HepG2 (cell line): ENCODE results near the gene HMG20B. TPM values are rescaled to one million over a fixed set of nuclear protein-coding genes. Genes with fewer than 3 reads are reported as not detected.
A peak's percentile ranks its signal among the peaks of the same experiment; 100 is the strongest.

Experiments
- CEBPB ChIP-seq: IDR thresholded peaks from 2 replicates; pipeline ENCODE4 v1.6.1; 2011; ENCODE audit warnings: low read depth, low read length, improper control_type of control experiment, borderline replicate concordance
- KLF16 ChIP-seq, 2 experiments: sonication (generic) in 1 of 2; formaldehyde crosslinking in 1 of 2; IDR thresholded peaks; 2 replicates each; pipeline versions ENCODE4 v1.6.1 to v1.8.0; 2016 to 2023; ENCODE audit warnings: missing genetic modification reagents in 2 of 2, missing compliant biosample characterization in 1 of 2
- STAG1 ChIP-seq: sonication (generic); formaldehyde crosslinking; IDR thresholded peaks from 2 replicates; pipeline ENCODE4 v1.4.0; 2020; ENCODE audit warnings: missing genetic modification reagents
- YY1 ChIP-seq: IDR thresholded peaks from 2 replicates; pipeline ENCODE4 v1.6.1; 2011; ENCODE audit warnings: low read length, low read depth, moderate library complexity, mild to moderate bottlenecking; ENCODE audit not compliant: insufficient read depth, insufficient replicate concordance
- ZC3H4 ChIP-seq: sonication (generic); formaldehyde crosslinking; IDR thresholded peaks from 2 replicates; pipeline ENCODE4 v1.4.0; 2020; ENCODE audit warnings: missing genetic modification reagents, borderline replicate concordance
- ZFP37 ChIP-seq: sonication (generic); formaldehyde crosslinking; IDR thresholded peaks from 2 replicates; pipeline ENCODE4 v1.4.0; 2020; ENCODE audit warnings: missing genetic modification reagents, borderline replicate concordance
- ZFP82 ChIP-seq: sonication (generic); formaldehyde crosslinking; IDR thresholded peaks from 2 replicates; pipeline ENCODE4 v1.5.1; 2020; ENCODE audit warnings: mild to moderate bottlenecking, missing genetic modification reagents, borderline replicate concordance
- ZNF446 ChIP-seq: sonication (generic); formaldehyde crosslinking; IDR thresholded peaks from 2 replicates; pipeline ENCODE4 v1.5.0; 2020; ENCODE audit warnings: mild to moderate bottlenecking, missing genetic modification reagents
- polyA plus RNA-seq, 8 experiments: library from polyadenylated mRNA; depleted of rRNA in 3 of 8; stranded (reverse) in 7 of 8; unstranded in 1 of 8; fragments of >200 nt; fragmentation: Illumina TruSeq in 4 of 8; extraction: Trizol in 4 of 8; gene quantifications; 2 replicates each; pipeline versions ENCODE4 v1.2.1 to v1.2.3, GENCODE V29; 2011 to 2016; ENCODE audit warnings: low read depth in 4 of 8, missing spikeins in 1 of 8, mixed read lengths in 1 of 8; ENCODE audit not compliant: insufficient read depth in 1 of 8
- total RNA-seq, 5 experiments: library from RNA; depleted of rRNA; stranded (reverse); fragments of >200 nt; fragmentation: Illumina TruSeq; extraction: Trizol; gene quantifications; 2 replicates each; pipeline ENCODE4 v1.2.3, GENCODE V29; 2016; ENCODE audit warnings: low read depth in 1 of 5
- TF ChIP-seq, protein P1 (sequence below): sonication (generic); formaldehyde crosslinking; IDR thresholded peaks from 2 replicates; pipeline ENCODE4 v1.4.0; 2020; ENCODE audit warnings: mild to moderate bottlenecking, low read depth, missing genetic modification reagents
- TF ChIP-seq, protein P2 (sequence below): sonication (generic); formaldehyde crosslinking; conservative IDR thresholded peaks from 2 replicates; pipeline ENCODE4 v1.8.0; 2022; ENCODE audit warnings: mild to moderate bottlenecking, moderate library complexity, missing genetic modification reagents
- TF ChIP-seq, protein P3 (sequence below): sonication (generic); formaldehyde crosslinking; IDR thresholded peaks from 2 replicates; pipeline ENCODE4 v1.9.0; 2021; ENCODE audit warnings: mild to moderate bottlenecking, missing genetic modification reagents
- TF ChIP-seq, protein P4 (sequence below): sonication (generic); formaldehyde crosslinking; IDR thresholded peaks from 2 replicates; pipeline ENCODE4 v1.5.0; 2020; ENCODE audit warnings: mild to moderate bottlenecking, missing genetic modification reagents
- TF ChIP-seq, protein P5 (sequence below): sonication (generic); formaldehyde crosslinking; IDR thresholded peaks from 2 replicates; pipeline ENCODE4 v1.4.0; 2020; ENCODE audit warnings: mild to moderate bottlenecking, missing genetic modification reagents

The HMG20B gene
- total and polyA plus RNA-seq, 2 of the 13 experiments (the other 11 are each of a cell fraction or from before 2014, with no cell fraction given) = 23.9 to 29.2 TPM

DNA sequence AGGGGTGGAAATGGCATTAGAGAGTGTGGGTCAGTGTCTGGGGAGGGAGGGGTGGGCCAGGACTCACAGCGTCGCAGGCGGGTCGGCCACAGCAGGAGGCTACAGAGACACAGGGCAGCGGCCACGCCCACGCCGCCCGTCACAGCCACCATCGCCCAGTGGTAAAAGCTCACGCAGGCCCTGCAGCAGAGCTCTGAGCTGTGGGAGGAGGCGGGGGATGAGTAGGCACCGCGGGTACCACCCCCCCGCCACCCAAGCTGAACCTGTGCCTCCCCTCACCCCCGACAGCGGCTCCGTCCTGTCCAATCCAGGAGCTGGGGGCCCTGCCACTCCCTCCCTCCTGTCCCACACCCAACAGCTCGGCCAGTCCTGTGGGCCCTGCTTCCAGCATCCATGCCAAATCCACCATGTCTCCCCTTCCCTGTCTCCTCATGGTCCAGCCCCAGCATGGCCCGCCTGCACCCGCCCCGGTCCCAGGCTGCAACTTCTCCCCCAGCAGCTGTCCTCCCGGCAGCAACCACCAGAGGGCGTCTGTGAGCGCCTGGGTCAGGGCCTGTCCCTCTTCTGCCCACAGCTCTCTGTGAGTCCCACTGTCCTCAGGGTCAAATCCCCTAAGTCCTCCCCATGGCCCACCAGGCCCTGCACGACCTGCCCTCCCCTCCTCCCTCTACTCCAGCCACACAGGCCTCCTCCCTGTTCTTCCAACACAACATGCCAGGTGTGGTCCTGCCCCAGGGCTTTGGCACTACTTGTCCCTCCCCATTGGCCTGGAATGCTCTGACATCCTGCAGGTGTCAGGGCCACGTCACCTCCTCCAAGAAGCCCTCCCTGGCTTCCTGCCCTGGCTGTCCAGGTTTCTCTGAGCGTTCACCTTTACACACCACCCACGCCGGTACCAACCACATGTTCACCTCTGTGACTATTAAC is 27.7 kb upstream of the HMG20B start (continued):
- TF ChIP-seq, protein P1, sequence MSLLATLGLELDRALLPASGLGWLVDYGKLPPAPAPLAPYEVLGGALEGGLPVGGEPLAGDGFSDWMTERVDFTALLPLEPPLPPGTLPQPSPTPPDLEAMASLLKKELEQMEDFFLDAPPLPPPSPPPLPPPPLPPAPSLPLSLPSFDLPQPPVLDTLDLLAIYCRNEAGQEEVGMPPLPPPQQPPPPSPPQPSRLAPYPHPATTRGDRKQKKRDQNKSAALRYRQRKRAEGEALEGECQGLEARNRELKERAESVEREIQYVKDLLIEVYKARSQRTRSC (CRISPR knock-in tag) = no peak
- TF ChIP-seq ZFP37 (CRISPR knock-in tag) (no peak), KLF16 (CRISPR knock-in tag; IDR thresholded peaks at IDR 0.05) (no peak), CEBPB (no peak), YY1 (no peak), STAG1 (CRISPR knock-in tag) (peak; percentile 79), ZFP82 (no peak), ZNF446 (CRISPR knock-in tag) (no peak), ZC3H4 (CRISPR knock-in tag) (no peak)
- TF ChIP-seq, protein P2, sequence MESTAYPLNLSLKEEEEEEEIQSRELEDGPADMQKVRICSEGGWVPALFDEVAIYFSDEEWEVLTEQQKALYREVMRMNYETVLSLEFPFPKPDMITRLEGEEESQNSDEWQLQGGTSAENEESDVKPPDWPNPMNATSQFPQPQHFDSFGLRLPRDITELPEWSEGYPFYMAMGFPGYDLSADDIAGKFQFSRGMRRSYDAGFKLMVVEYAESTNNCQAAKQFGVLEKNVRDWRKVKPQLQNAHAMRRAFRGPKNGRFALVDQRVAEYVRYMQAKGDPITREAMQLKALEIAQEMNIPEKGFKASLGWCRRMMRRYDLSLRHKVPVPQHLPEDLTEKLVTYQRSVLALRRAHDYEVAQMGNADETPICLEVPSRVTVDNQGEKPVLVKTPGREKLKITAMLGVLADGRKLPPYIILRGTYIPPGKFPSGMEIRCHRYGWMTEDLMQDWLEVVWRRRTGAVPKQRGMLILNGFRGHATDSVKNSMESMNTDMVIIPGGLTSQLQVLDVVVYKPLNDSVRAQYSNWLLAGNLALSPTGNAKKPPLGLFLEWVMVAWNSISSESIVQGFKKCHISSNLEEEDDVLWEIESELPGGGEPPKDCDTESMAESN (CRISPR knock-in tag) = no peak
- TF ChIP-seq, protein P3, sequence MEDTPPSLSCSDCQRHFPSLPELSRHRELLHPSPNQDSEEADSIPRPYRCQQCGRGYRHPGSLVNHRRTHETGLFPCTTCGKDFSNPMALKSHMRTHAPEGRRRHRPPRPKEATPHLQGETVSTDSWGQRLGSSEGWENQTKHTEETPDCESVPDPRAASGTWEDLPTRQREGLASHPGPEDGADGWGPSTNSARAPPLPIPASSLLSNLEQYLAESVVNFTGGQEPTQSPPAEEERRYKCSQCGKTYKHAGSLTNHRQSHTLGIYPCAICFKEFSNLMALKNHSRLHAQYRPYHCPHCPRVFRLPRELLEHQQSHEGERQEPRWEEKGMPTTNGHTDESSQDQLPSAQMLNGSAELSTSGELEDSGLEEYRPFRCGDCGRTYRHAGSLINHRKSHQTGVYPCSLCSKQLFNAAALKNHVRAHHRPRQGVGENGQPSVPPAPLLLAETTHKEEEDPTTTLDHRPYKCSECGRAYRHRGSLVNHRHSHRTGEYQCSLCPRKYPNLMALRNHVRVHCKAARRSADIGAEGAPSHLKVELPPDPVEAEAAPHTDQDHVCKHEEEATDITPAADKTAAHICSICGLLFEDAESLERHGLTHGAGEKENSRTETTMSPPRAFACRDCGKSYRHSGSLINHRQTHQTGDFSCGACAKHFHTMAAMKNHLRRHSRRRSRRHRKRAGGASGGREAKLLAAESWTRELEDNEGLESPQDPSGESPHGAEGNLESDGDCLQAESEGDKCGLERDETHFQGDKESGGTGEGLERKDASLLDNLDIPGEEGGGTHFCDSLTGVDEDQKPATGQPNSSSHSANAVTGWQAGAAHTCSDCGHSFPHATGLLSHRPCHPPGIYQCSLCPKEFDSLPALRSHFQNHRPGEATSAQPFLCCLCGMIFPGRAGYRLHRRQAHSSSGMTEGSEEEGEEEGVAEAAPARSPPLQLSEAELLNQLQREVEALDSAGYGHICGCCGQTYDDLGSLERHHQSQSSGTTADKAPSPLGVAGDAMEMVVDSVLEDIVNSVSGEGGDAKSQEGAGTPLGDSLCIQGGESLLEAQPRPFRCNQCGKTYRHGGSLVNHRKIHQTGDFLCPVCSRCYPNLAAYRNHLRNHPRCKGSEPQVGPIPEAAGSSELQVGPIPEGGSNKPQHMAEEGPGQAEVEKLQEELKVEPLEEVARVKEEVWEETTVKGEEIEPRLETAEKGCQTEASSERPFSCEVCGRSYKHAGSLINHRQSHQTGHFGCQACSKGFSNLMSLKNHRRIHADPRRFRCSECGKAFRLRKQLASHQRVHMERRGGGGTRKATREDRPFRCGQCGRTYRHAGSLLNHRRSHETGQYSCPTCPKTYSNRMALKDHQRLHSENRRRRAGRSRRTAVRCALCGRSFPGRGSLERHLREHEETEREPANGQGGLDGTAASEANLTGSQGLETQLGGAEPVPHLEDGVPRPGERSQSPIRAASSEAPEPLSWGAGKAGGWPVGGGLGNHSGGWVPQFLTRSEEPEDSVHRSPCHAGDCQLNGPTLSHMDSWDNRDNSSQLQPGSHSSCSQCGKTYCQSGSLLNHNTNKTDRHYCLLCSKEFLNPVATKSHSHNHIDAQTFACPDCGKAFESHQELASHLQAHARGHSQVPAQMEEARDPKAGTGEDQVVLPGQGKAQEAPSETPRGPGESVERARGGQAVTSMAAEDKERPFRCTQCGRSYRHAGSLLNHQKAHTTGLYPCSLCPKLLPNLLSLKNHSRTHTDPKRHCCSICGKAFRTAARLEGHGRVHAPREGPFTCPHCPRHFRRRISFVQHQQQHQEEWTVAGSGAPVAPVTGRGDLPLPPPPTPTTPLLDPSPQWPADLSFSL (CRISPR knock-in tag) = no peak
- TF ChIP-seq, protein P4, sequence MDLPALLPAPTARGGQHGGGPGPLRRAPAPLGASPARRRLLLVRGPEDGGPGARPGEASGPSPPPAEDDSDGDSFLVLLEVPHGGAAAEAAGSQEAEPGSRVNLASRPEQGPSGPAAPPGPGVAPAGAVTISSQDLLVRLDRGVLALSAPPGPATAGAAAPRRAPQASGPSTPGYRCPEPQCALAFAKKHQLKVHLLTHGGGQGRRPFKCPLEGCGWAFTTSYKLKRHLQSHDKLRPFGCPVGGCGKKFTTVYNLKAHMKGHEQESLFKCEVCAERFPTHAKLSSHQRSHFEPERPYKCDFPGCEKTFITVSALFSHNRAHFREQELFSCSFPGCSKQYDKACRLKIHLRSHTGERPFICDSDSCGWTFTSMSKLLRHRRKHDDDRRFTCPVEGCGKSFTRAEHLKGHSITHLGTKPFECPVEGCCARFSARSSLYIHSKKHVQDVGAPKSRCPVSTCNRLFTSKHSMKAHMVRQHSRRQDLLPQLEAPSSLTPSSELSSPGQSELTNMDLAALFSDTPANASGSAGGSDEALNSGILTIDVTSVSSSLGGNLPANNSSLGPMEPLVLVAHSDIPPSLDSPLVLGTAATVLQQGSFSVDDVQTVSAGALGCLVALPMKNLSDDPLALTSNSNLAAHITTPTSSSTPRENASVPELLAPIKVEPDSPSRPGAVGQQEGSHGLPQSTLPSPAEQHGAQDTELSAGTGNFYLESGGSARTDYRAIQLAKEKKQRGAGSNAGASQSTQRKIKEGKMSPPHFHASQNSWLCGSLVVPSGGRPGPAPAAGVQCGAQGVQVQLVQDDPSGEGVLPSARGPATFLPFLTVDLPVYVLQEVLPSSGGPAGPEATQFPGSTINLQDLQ (CRISPR knock-in tag) = no peak
- TF ChIP-seq, protein P5, sequence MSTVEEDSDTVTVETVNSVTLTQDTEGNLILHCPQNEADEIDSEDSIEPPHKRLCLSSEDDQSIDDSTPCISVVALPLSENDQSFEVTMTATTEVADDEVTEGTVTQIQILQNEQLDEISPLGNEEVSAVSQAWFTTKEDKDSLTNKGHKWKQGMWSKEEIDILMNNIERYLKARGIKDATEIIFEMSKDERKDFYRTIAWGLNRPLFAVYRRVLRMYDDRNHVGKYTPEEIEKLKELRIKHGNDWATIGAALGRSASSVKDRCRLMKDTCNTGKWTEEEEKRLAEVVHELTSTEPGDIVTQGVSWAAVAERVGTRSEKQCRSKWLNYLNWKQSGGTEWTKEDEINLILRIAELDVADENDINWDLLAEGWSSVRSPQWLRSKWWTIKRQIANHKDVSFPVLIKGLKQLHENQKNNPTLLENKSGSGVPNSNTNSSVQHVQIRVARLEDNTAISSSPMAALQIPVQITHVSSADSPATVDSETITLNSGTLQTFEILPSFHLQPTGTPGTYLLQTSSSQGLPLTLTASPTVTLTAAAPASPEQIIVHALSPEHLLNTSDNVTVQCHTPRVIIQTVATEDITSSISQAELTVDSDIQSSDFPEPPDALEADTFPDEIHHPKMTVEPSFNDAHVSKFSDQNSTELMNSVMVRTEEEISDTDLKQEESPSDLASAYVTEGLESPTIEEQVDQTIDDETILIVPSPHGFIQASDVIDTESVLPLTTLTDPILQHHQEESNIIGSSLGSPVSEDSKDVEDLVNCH (CRISPR knock-in tag) = no peak
